HG03103 (cell line): ENCODE results near the gene CATSPERD.

ENCODE experiments used
- ATAC-seq: cut with Tn5 transposase; IDR thresholded peaks from one replicate; pipeline ENCODE4 v1.9.1; 2021; ENCODE audit warnings: low read depth; ENCODE audit not compliant: unreplicated experiment

CATSPERD gene

DNA sequence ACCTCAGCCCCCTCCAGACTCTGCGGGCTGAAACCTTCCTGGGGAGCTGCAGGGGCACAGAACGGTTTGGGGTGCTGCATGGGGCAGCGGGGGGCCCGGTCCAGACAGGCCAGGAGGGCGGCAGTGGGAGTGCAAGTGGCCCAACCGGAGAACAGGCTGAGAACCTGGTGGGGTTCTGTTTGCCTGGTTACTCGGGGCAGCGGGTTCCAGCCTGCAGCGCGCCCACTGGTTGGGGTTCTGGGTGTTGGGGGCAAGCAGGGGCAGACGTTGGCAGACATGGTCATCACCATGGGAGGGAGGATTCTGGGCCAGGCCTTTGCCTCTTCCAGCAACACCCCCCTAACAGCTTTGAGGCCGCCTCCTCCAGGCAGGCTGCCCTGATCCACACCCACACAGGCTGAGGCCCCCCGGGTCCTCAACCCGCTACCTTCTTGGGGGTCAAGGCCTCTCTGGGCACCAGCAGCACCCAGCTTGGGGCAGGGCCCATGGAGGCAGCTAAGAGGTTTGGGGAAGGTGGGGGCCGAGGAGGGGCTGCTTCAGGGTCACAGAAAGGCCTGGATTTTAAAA is 64.2 kb downstream of the CATSPERD start, which contains the start of gene PRR22:
PRR22 (minus strand) TSS at position 166 of the 567 bp plus-strand sequence; CDS start at position 80, 86 bp downstream.
- ATAC-seq, result no peak

DNA sequence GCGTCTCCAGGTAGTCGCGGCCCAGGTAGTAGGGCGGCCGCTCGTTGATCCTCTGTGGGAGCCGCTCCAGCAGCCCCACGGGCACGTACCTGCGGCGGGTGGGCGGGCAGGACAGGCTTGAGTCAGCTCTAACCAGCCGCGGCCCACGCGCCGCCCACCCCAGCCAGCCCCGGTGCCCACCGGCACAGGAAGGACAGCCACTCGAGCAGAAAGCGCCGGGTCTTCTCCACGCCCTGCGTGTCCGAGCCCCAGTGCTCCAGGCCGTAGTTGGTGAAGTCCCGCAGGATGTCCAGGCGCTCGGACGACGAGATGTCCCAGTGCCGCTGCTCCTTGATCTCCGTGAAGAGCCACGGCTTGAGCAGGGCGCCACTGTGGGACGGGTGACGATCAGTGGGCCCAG is 65.0 kb downstream of the CATSPERD start:
- no peak for ATAC-seq

DNA sequence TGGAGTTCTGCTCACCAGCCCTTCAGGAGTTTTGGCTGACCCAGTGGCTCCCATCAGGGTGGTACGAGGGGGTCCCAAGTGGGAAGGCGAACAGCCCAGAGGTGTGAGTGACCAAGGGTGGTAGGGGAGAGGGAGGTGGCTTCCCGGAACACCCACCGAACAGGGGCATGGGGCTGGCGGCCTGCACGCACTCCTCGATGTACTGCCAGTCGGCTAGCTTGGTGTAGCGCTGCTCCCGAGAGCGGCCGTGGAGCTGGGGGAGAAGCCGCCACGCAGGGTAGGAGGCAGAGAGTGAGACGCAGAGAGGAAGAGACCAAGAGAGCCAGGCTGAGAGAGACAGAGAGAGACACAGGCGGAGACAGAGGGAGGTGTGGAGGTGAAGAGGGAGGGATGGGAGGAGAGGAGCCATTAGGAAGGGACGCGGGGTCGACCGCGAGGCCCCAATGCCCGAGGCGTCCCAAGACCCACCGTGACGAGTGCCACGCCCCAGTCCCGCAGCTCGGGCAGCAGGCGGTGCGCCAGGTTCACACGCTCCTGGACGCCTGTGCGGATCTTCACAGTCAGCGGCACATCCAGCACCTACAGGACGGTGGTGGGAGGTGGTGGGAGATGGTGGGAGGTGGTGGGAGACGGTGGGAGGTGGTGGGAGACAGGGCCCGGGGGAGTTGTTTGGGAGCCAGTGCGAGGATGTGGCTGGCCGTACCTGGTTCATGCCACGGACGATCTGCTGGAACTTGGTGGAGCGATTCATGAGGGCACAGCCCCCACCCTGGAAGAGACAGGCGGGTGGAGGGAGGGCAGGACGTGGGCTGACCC is 66.4 kb downstream of the CATSPERD start:
- no peak for ATAC-seq

DNA sequence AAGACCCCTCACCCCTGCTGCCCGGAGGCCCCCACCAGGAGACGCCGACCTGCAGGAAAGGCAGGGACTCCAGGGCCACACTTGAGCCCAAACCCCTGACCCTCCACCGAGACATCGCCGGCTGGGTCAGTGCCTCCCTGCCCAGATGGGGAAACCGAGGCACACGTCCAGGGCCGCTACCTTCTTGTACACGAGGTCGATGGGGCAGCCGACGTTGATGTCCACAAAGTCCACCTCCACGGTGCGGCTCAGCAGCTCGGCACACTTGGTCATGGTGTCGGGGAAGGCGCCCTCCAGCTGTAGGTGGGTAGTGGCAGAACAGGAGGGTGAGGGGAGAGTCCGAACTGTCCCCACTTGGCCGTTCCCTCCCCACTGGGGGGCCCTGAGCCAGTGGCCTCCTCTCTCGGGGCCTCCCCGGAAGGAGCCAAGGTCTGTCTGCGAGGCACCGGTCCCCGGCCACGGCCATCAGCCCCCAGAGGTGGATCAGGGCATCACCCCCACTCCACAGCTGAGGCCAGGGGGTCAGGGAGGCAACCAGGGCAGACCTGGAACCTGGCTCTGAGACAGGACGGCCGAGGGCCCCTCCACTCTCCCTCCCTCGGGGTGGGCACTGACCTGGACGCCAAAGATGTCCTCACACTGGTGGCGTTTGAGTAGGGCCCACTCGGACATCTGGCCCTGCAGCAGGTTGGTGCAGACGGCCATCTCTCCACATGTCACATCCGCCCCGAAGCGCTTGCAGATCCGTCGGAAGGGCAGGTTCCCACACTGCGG is 67.2 kb downstream of the CATSPERD start:
- ATAC-seq, result no peak

DNA sequence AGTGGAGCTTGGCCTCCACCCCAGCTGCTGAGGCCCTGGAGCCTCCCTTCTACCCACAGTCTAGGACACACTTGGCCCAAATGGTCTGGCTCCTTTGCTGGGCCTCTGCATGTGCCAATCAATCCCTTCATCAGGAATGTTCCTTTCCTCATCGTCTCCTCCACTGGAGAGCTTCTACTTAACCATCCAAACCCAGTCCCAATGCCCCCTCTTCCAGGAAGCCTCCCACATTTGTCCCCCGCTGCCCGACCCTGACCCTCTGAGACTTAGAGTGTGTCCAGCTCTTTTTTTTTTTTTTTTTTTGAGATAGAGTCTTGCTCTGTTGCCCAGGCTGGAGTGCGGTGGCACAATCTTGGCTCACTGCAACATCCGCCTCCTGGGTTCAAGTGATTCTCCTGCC is 68.0 kb downstream of the CATSPERD start:
- no peak for ATAC-seq

DNA sequence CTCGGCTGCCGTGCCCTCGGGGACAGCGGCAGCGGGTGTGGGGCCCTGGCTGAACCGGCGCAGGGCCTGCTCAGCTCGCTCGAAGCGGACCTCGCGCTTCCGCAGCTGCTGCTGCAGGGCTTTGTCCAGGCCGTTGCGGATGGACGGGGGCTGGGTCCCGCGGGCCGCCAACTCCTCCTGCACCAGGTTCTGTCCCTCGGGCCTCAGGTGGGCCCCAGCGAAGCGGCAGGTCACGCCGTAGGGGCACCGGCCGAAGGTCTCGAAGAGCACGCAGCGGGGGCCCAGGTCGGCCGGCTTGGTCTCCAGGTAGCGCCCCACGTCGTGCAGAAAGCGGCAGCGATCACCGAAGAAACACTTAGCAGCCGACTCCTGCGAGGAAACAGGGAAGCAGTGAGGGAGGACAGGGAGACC is 68.9 kb downstream of the CATSPERD start:
- no peak for ATAC-seq

DNA sequence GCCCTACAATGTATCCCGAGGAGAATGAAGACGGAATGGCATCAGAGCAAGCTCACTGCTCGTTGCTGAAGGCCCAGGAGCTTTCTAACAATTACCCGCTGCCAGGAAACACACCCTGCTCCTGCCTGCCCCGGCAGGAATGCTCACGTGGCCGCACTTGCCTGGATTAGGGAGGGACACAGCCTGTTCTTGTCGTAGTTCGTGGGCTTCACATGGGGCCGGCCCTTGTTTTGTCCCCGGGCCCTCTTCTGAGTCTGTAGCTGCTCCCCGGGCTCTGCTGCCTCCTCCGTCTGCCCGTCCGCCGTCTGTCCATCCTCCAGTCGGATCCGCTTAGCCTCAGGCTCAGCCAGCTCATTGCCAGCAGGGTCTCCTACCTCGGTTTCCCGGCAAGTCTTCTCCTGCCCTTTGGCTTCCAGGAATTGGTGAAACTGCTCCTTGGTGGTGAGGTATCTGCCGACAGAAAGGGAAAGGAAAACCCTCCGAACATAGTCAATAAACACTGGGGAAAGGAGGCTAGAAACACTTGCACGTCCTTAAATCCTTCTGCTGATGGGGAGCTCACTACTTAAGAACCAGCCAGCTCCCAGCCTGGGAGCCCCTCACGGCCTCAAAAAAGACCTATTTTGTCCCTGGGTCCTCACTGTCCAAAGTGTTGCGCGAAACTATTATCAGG is 69.6 kb downstream of the CATSPERD start:
- ATAC-seq, result no peak

DNA sequence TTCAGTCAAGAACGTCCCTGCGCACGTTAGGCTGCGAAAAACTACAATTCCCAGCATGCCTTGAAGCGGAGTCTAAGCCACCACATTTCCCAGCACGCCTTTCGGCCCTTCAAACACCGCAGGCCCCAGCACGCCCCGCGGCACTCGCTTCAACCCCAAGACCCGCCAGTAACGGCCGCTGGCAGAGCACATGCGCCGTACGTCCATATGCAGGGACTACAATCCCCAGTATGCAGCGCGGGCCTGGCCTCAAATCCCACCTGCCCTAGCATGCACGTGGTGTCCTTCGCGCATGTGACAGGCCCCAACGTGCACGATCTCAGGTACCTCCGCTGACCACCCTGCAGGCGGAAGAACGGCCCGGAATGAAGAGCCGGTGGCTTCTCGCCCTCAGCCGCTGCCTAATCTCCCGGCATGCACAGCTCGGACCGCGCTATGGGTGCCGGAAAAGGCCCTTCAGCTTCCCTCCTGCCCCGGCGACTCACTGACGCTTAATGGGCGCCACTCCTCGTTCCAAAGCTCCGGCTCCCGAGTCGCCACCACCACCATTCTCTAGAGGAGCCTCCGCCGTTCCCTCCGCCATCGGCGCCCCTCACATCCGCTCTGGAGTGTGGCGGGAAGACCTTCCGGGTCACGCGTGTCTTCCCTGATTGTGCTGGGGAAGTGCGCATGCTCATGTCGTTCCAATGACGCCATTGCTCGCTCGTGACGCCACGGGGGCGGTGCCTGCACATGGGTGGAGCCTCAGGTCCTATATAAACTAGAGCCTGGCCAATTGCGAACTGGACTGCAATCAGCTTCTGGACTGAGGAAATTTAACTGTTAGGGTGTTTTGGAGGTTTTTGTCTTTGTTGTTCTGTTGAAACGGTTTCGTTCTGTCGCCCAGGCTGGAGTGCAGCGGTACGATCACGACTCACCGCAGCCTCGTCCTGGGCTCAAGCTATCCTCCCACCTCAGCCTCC is 70.4 kb downstream of the CATSPERD start, which contains the start of gene DUS3L:
DUS3L (minus strand) TSS at position 605 of the 962 bp plus-strand sequence; CDS start at position 583, 22 bp downstream.
- ATAC-seq, result peak; percentile 88

DNA sequence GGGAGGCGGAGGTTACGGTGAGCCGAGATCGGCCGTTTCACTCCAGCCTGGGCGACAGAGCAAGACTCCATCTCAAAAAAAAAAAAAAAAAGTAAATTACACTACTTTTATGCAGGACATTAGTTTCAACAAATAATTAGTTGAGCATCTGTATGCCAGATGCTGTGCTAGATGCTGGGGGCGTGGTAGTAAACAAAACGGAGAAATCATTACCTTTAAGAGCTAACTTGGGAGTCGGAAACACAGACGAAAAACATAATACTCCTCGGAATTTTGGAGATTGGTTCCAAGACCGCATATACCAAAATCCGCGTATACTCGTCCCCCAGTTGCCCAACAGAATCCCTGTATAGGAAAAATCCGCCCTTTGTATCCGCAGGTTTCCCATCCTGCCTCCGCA is 71.8 kb downstream of the CATSPERD start:
- no peak for ATAC-seq

DNA sequence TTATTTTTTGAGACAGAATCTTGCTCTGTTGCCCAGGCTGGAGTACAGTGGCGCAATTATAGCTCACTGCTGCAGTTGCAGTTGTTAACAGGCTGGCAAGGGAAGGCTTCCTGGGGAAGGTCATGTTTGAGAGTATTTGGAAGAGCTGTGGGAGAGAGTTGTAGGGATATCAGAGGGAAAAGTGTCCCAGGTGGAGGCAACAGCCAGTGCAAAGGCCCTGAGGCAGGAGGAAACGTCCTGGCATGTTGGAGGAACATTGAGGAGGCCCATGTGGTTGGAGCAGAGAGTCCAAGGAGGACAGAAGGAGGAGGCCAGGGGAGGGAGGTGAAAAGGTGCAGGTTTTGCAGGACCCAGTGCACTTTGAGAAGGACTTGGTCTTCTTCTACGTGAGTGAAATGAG is 72.8 kb downstream of the CATSPERD start:
- ATAC-seq, result no peak

DNA sequence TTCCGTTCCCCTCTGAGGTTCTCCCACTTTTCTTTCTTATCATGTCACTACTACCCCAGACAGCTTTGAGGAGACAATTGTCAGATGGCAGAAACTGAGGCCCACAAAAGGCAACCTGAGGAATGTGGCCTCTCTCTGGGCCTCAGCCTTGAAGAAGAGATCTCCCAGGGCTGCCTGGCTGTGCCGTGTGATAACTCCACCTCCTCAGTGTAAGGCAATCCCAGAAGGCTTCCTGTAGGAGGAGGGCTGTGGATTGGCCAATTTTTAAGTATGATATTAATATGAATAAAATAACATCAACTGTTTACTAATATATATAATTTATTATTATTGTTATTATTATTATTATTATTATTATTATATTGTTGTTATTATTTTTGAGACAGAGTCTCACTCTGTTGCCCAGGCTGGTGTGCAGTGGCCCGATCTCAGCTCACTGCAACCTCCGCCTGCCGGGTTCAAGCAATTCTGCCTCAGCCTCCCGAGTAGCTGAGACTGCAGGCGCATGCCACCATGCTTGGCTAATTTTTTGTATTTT is 75.0 kb downstream of the CATSPERD start:
- no peak for ATAC-seq

DNA sequence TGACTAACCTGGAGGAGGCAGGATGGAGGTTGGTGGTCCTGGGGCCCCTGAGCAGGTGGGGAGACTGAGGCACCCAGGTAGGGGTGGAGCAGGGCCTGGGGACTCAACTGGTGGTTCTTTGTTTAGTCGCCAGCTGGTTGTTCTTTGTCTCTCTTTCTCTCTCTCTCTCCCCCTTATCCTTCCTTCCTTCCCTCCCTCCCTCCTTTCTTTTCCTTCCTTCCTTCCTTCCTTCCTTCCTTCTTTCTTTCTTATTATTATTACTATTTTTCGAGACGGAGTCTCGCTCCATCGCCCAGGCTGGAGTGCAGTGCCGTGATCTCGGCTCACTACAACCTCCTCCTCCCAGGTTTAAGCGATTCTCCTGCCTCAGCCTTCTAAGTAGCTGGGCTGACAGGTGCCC is 77.8 kb downstream of the CATSPERD start:
- ATAC-seq, result no peak

DNA sequence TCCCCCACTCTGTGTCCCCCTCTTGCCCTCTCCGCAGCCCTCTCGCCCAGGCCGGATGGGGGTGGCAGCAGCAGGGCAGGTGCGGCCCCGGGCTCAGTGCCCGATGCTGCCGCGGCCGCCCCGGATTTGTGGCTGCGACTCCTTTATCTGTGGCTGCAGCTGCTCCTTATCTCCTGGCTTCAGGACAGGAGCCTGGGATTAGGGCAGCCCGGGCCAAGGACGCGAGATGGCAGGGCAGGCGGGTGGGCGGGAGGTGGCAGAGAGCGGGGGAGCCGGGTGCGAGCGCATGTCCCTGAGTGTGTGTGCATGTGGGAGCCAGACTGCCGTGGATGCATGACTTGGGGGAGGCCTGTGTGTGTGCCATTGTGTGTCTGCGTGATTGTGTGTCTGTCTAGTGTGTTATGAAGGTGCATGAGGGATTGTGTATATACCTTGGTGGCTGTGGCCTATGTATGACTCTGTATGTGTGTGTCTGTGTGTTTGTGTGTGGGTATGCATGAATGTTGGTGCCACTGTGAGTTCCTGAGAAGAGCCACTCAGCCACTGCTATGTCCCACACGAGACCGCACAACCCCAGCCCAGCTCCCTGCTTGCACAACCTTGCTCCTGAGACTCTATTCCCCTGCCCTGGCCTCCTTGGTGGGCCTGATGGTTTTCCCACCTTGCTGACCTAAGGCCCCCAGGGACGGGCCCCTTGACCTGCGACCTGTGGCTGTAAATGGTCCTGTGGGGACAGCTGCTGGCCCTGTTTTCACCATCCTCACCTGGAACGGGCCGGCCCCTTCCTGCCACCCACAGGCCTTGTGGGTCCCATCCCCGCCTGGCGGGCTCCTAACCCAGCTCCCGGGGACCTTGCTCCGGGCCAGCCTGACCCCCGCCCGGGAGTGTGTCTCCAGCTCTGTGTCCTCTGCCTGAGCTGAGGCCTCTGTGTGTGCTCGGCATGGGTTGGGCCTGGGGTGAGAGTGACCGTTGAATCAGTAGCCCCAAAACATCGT is 79.1 kb downstream of the CATSPERD start:
- no peak for ATAC-seq

DNA sequence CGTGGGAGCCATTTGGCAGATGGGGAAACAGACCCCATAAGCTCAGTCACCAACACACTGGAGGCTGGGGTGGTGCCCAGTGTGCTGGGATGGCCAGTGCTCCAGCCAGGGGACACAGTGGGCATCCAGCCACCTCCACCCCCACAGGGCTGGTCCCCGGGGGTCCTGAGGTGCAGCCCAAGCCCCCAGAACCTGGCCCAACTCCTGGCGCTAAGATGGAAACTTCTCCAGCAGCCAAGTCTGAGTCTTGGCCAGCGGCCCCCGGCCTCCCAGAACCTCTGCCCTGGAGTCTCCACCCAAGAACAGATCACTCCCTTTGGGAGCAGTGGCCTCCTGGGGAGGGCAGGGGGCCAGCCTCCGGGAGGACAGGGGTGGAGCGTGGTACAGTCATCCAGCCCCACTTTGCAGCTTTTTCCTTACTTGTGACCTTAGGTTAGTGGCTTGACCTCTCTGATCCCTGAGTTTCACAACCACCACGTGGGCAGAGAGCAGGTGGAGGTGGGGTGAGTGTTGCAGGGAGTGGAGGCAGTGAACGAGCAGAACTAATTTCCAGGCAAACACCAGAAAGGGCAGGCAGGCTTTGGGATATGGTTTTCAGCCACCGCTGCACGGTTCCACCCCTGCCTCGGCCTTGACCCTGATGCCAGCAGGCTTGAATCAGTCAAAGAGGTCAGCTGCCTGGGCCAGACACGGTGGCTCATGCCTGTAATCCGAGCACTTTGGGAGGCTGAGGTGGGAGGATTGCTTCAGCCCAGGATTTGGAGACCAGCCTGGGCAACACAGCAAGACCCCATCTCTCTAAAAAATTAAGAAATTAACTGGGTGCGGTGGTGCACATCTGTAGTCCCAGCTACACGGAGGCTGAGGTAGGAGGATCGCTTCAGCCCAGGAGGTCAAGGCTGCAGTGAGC is 80.2 kb downstream of the CATSPERD start:
- no peak for ATAC-seq

DNA sequence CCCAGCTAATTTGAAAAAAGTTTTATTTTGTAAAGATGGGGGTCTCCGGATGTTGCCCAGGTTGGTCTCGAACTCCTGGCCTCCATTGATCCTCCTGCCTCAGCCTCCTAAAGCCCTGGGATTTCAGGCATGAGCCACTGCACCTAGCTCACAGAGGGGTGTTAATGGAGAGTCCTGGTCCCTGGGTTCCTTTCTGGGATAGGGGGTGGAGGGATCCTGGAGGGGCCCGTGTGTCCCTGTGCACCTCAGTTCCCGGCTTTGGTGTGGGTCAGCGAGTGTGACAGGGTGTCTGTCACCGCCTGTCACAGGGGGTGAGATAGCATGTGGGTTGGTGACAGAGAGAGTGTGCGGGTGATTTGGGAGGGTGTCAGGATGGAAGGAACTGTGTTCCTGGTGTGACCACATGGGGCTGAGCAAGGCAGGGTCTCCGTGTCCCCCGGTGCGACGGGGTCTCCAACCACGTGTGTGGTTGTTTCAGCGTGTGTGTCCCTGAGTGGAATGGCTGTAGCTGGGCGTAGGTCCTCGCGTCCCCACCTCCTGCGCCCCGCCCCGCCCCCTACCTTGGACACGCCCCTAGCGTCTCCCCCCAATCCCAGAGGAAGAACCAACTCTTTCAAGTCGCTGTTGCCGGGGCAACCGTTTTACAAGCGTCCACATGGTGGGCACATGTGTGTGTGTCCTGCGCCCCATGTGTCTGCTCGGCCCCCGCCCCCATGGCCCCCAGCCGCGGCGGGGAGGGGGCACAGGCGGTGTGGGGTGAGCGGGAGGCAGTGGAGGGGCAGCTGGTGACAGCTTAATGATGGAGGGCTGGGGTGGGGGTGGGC is 81.6 kb downstream of the CATSPERD start:
- no peak for ATAC-seq

DNA sequence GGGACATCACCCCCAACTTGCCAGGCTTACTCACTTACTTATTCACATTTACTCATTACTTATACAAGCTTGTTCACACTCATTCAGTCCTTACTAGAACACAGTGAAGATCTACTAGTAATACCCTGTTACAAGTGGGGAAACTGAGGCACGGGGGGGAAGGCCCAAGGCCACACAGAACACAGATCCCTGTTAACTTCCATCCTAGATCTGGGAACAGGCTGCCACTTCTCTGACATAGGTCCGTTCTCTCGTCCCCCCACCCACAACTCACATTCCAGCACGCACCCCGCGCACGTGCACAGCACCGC is 83.0 kb downstream of the CATSPERD start:
- no peak for ATAC-seq
